Loucy (cell line): ENCODE data around the gene ZBTB42.

Experiments
- H2AFZ ChIP-seq: fragments of 200-600 bp; sonication (generic); 2 replicates; pipeline ENCODE4 v1.6.0; 2016; ENCODE audit warnings: antibody characterized with exemption, mild to moderate bottlenecking, low read length, moderate library complexity
- H3F3A ChIP-seq: fragments of 200-600 bp; 2 replicates; pipeline ENCODE4 v1.6.0; 2016; ENCODE audit warnings: antibody characterized with exemption, low read depth, mild to moderate bottlenecking
- H3K27me3 ChIP-seq: fragments of 200-600 bp; sonication (generic); 2 replicates; pipeline ENCODE4 v1.6.1; 2014; ENCODE audit warnings: low read length, mild to moderate bottlenecking; ENCODE audit not compliant: insufficient read depth, poor library complexity, severe bottlenecking
- H3K36me3 ChIP-seq: fragments of 200-600 bp; sonication (generic); 2 replicates; pipeline ENCODE4 v1.6.1; 2016; ENCODE audit warnings: low read length; ENCODE audit not compliant: insufficient read depth
- H3K4me1 ChIP-seq: fragments of 200-600 bp; sonication (generic); 2 replicates; pipeline ENCODE4 v1.5.1; 2014; ENCODE audit warnings: low read length, mild to moderate bottlenecking; ENCODE audit not compliant: insufficient read depth, poor library complexity, severe bottlenecking
- H3K4me2 ChIP-seq: fragments of 200-600 bp; sonication (generic); 2 replicates; pipeline ENCODE4 v1.6.0; 2014; ENCODE audit warnings: antibody characterized with exemption, low read length, low read depth, mild to moderate bottlenecking; ENCODE audit not compliant: poor library complexity, severe bottlenecking
- H3K4me3 ChIP-seq: fragments of 200-600 bp; sonication (generic); 2 replicates; pipeline ENCODE4 v1.5.1; 2014; ENCODE audit warnings: low read length, mild to moderate bottlenecking, mixed read lengths; ENCODE audit not compliant: poor library complexity, severe bottlenecking
- H3K79me2 ChIP-seq: fragments of 200-600 bp; sonication (generic); 2 replicates; pipeline ENCODE4 v1.6.1; 2014; ENCODE audit warnings: low read length; ENCODE audit not compliant: insufficient read depth
- H3K9ac ChIP-seq: fragments of 200-600 bp; sonication (generic); 2 replicates; pipeline ENCODE4 v1.6.0; 2014; ENCODE audit warnings: mild to moderate bottlenecking, low read depth, low read length, moderate library complexity; ENCODE audit not compliant: poor library complexity, severe bottlenecking
- H3K9me2 ChIP-seq: fragments of 200-600 bp; sonication (generic); replicated peaks from 2 replicates; pipeline ENCODE4 v1.6.1; 2016; ENCODE audit warnings: low read depth, low read length, mixed read lengths
- H3K9me3 ChIP-seq: fragments of 200-600 bp; sonication (generic); 2 replicates; pipeline ENCODE4 v1.6.1; 2014; ENCODE audit warnings: mild to moderate bottlenecking, antibody characterized with exemption, low read length, low read depth; ENCODE audit not compliant: insufficient read depth
- H4K20me1 ChIP-seq: fragments of 200-600 bp; sonication (generic); 2 replicates; pipeline ENCODE4 v1.6.0; 2014; ENCODE audit warnings: antibody characterized with exemption, low read length, mild to moderate bottlenecking; ENCODE audit not compliant: insufficient read depth, poor library complexity, severe bottlenecking
- EZH2phosphoT487 ChIP-seq: fragments of 200-600 bp; IDR thresholded peaks from 2 replicates; pipeline ENCODE4 v1.6.1; 2018; ENCODE audit warnings: antibody characterized with exemption, mild to moderate bottlenecking, moderate library complexity, borderline replicate concordance
- TF ChIP-seq, protein P1 (sequence below): fragments of 200-600 bp; sonication (generic); conservative IDR thresholded peaks from 2 replicates; pipeline ENCODE4 v1.5.1; 2014; ENCODE audit warnings: mild to moderate bottlenecking, antibody characterized with exemption, low read length

The ZBTB42 gene

DNA sequence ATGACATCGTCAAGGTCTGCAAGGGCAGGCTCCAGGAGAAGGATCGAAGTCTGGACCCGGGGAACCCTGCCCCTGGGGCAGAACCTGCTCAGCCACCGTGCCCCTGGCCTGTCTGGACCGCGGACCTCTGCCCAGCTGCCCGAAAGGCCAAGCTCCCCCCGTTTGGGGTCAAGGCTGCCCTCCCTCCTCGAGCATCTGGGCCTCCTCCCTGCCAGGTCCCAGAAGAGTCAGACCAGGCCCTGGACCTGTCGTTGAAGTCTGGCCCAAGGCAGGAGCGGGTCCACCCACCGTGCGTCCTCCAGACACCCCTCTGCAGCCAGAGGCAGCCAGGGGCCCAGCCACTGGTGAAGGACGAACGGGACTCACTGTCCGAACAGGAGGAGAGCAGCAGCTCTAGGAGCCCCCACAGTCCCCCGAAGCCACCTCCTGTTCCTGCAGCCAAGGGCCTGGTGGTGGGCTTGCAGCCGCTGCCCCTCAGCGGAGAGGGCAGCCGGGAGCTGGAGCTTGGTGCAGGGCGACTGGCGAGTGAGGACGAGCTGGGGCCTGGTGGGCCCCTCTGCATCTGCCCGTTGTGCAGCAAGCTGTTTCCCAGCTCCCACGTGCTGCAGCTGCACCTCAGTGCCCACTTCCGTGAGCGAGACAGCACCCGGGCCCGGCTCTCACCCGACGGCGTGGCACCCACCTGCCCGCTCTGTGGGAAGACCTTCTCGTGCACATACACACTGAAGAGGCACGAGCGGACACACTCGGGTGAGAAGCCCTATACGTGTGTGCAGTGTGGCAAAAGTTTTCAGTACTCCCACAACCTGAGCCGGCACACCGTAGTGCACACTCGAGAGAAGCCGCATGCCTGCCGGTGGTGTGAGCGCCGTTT, 856 bp downstream of the ZBTB42 start:
- peaks cover 27% of the 10 kb centered on the region for H3K4me1 ChIP-seq
- peaks cover 8% of the 10 kb centered on the region for H3K79me2 ChIP-seq
- no peaks in the 10 kb centered on the region for H3K9me3 ChIP-seq
- no peaks in the 10 kb centered on the region for H3K27me3 ChIP-seq
- TF ChIP-seq EZH2phosphoT487: no peak
- TF ChIP-seq, protein P1, sequence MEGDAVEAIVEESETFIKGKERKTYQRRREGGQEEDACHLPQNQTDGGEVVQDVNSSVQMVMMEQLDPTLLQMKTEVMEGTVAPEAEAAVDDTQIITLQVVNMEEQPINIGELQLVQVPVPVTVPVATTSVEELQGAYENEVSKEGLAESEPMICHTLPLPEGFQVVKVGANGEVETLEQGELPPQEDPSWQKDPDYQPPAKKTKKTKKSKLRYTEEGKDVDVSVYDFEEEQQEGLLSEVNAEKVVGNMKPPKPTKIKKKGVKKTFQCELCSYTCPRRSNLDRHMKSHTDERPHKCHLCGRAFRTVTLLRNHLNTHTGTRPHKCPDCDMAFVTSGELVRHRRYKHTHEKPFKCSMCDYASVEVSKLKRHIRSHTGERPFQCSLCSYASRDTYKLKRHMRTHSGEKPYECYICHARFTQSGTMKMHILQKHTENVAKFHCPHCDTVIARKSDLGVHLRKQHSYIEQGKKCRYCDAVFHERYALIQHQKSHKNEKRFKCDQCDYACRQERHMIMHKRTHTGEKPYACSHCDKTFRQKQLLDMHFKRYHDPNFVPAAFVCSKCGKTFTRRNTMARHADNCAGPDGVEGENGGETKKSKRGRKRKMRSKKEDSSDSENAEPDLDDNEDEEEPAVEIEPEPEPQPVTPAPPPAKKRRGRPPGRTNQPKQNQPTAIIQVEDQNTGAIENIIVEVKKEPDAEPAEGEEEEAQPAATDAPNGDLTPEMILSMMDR: no peak
- peaks cover 13% of the 10 kb centered on the region for H3F3A ChIP-seq
- peaks cover 5% of the 10 kb centered on the region for H4K20me1 ChIP-seq
- peak overlapping the region; percentile 83 for H3K4me3 ChIP-seq
- H3K9me2 ChIP-seq: no peaks in the 10 kb centered on the region
- no peaks in the 10 kb centered on the region for H3K36me3 ChIP-seq
- peak overlapping the region; percentile 70 for H3K9ac ChIP-seq
- no peak overlapping the region for H2AFZ ChIP-seq
- peak overlapping the region; percentile 84 for H3K4me2 ChIP-seq

DNA sequence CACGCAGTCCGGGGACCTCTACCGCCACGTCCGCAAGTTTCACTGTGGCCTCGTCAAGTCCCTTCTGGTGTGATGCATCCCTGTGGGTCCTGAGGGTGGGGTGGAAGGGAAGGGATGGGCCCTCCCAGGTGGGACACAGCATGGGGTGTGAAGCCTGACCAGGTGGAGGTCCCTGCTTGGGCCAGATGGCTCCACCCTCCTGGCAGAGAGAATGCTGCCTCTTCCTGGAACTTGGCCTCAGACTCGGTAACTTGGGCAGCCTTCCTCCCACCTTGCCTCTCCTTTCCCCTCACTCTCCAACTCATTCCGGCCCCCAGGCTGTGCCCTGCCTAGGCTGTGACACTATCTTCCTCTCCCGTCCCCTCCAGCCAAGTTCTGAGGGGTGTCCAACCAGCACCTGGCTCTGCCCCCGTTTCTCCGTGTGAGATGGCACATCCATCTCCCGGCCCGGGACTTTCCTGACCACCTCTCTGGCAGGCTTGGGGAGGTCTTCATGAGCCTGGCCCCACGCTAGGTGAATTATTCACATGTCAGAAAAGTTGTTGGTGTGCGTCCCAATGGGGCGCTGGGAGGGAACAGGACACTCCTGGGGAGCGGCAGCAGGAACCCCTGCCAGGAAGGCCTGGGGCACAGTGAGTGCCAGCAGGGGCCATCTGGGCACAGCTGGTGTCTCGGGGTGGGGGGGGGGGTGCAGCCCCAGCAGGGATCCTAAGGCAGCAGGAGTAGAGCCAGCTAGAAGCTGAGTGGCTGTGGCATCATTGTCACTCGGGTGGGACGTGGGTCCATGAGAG, 1.7 kb downstream of the ZBTB42 start:
- Histone ChIP-seq H3K36me3 (no peaks in the 10 kb centered on the region), H3K9me2 (no peaks in the 10 kb centered on the region), H2AFZ (no peak overlapping the region), H3F3A (peaks cover 13% of the 10 kb centered on the region), H3K4me2 (peak overlapping the region; percentile 84), H3K9me3 (no peaks in the 10 kb centered on the region), H3K79me2 (peaks cover 8% of the 10 kb centered on the region), H3K4me1 (peaks cover 19% of the 10 kb centered on the region), H3K27me3 (no peaks in the 10 kb centered on the region), H4K20me1 (peaks cover 5% of the 10 kb centered on the region), H3K9ac (no peak overlapping the region), H3K4me3 (no peak overlapping the region)
- TF ChIP-seq, protein P1: no peak
- TF ChIP-seq EZH2phosphoT487: no peak

DNA sequence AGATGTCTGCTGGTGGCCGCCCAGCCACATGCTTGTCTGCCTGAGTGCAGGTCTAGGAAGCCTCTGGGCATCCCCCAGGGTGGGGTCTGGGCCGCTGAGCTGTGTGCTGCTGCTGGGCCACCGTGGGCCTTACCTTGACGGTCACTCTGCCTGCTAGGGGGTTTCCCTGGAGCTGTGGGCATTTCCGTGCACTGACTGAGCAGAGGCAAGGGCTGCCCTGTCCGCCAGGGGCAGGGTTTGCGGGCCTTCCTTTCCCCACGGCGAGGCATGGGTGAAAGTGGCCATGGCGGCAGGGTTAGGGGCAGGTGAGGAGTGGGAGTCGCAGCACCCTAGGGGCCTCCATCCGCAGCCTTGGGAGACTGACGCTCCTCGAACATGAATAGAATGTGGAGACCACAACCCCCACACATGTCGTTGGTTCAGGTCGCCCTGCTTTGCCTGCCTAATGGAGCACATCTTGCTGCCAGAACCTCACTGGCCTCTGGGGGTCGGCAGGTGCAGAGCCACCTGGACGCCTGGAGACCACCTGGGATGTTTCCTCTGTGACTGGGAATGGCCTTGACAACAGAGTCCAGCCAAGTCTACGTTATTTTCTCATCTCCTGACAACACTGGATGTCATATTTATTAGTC, 2.5 kb downstream of the ZBTB42 start:
- TF ChIP-seq, protein P1: no peak
- TF ChIP-seq EZH2phosphoT487: no peak
- no peak overlapping the region for H3K4me2 ChIP-seq
- H3K4me3 ChIP-seq: no peak overlapping the region

More for the DNA sequence above, 2.5 kb downstream of the ZBTB42 start:
- peaks cover 19% of the 10 kb centered on the region for H3K4me1 ChIP-seq
- H2AFZ ChIP-seq: no peak overlapping the region
- no peaks in the 10 kb centered on the region for H3K36me3 ChIP-seq
- H3K27me3 ChIP-seq: no peaks in the 10 kb centered on the region
- peaks cover 5% of the 10 kb centered on the region for H4K20me1 ChIP-seq
- no peaks in the 10 kb centered on the region for H3K9me3 ChIP-seq
- peaks cover 13% of the 10 kb centered on the region for H3F3A ChIP-seq
- peaks cover 8% of the 10 kb centered on the region for H3K79me2 ChIP-seq
- H3K9ac ChIP-seq: no peak overlapping the region
- no peaks in the 10 kb centered on the region for H3K9me2 ChIP-seq
